HFFc6 (cell line): ENCODE measurements around the gene TAF12. TPM values are rescaled to one million over a fixed set of nuclear protein-coding genes. Genes with fewer than 3 reads are reported as not detected.

Experiments used
- DNase-seq: peaks from one replicate; pipeline ENCODE4 v3.0.0-alpha.2; 2018
- H3K27ac Mint-ChIP-seq: 2 replicates; pipeline ENCODE4 v1.8.0; 2020; ENCODE audit warnings: mild to moderate bottlenecking, mixed read lengths
- H3K27me3 Mint-ChIP-seq: 2 replicates; pipeline ENCODE4 v1.8.0; 2021; ENCODE audit warnings: mild to moderate bottlenecking, moderate library complexity, mixed read lengths; ENCODE audit not compliant: insufficient read depth
- H3K36me3 Mint-ChIP-seq: 2 replicates; pipeline ENCODE4 v1.8.0; 2021; ENCODE audit warnings: low read depth, mixed read lengths
- H3K4me1 Mint-ChIP-seq: 2 replicates; pipeline ENCODE4 v1.8.0; 2020; ENCODE audit warnings: low read depth, mixed read lengths
- H3K4me3 Mint-ChIP-seq: 2 replicates; pipeline ENCODE4 v1.8.0; 2020; ENCODE audit warnings: mild to moderate bottlenecking, moderate library complexity, mixed read lengths
- H3K9me3 Mint-ChIP-seq: 2 replicates; pipeline ENCODE4 v1.8.0; 2020; ENCODE audit warnings: mild to moderate bottlenecking, mixed read lengths
- total RNA-seq, 6 experiments: library from RNA; stranded (reverse); fragmentation: NEBNext Ultra II Directional; extraction: Animal tissue kit (Norgen Biotek cat#: 25700); gene quantifications; 2 replicates in 1 of 6; 3 replicates in 5 of 6; pipeline ENCODE4 v1.2.3, GENCODE V29; 2021
- TF ChIP-seq, protein P1 (sequence below): fragments of 200-600 bp; sonication (generic); IDR thresholded peaks from 2 replicates; pipeline ENCODE4 v1.5.0; 2021; ENCODE audit warnings: antibody characterized with exemption, mild to moderate bottlenecking

Gene TAF12
- total RNA-seq, 6 experiments from 2014 or later: 32.0 to 40.7 (median 35.9) TPM

DNA sequence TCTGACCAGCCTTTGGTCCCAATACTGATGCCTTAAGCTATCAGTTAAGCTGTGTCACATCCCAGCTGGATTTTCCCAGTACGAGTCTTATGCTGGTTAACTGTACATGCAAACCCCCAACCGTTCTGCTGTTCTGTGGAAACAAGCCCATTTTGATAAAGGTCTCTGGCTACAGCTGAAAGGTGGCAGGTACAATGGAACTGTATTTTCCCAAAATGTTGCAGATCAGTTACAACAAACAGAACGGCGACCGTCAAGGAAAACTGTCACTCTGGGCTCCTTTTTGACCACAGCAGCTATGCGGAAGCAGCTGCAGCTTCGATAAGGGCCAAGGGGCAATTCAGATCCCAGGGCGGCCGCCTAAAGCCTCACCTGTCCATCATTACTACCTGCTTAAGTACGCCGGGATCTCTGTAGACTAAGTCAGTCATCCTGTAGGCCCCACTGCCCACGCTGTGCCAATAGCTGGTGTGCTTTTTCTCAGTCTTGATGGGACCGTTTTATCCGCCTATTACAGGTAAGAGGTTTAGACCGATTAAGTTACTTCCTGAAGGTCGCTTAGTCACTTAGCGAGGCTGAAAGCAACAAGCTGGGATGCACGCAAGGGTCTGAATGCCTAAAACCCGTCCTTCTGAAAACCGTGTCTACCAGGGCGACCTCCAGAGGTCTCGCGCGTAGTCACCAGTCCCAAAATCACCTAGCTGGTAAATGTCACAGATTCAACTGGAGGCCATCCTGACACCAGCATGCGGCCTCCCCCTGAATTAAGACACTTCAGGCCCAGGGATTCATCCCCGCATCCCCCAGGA lies 61.9 kb downstream of the TAF12 start:
- Mint-ChIP-seq H3K4me3 (peak overlapping the region; percentile 92), H3K4me1 (peaks cover 44% of the 10 kb centered on the region), H3K27ac (peak overlapping the region; percentile 91), H3K36me3 (peaks cover 42% of the 10 kb centered on the region), H3K27me3 (peaks cover 12% of the 10 kb centered on the region), H3K9me3 (no peaks in the 10 kb centered on the region)
- DNase-seq: peak; percentile 52
- TF ChIP-seq, protein P1, sequence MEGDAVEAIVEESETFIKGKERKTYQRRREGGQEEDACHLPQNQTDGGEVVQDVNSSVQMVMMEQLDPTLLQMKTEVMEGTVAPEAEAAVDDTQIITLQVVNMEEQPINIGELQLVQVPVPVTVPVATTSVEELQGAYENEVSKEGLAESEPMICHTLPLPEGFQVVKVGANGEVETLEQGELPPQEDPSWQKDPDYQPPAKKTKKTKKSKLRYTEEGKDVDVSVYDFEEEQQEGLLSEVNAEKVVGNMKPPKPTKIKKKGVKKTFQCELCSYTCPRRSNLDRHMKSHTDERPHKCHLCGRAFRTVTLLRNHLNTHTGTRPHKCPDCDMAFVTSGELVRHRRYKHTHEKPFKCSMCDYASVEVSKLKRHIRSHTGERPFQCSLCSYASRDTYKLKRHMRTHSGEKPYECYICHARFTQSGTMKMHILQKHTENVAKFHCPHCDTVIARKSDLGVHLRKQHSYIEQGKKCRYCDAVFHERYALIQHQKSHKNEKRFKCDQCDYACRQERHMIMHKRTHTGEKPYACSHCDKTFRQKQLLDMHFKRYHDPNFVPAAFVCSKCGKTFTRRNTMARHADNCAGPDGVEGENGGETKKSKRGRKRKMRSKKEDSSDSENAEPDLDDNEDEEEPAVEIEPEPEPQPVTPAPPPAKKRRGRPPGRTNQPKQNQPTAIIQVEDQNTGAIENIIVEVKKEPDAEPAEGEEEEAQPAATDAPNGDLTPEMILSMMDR: peak; percentile 43

DNA sequence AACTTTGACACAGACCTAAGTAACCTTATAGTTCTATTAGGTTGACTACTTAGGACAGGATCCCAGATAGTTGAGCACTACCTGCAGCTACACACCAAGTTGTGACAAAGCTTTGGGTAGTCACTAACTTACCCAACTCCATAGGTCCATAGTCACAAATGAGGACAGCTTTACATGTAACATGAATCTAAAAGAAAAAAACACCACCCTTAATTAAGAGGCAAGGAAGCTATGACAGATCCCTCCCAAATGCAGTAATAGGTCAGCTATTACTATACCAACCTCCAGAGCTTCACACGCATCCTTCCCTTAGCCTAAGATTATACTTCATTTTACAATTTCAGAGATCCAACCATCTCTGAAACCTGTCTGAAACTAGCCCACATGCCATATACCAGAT lies 63.5 kb downstream of the TAF12 start:
- peak overlapping the region; percentile 92 for H3K4me3 Mint-ChIP-seq
- peaks cover 12% of the 10 kb centered on the region for H3K27me3 Mint-ChIP-seq
- H3K4me1 Mint-ChIP-seq: peaks cover 44% of the 10 kb centered on the region
- H3K36me3 Mint-ChIP-seq: peaks cover 42% of the 10 kb centered on the region
- TF ChIP-seq, protein P1: no peak
- H3K27ac Mint-ChIP-seq: peak overlapping the region; percentile 68
- no peaks in the 10 kb centered on the region for H3K9me3 Mint-ChIP-seq
- DNase-seq: no peak

DNA sequence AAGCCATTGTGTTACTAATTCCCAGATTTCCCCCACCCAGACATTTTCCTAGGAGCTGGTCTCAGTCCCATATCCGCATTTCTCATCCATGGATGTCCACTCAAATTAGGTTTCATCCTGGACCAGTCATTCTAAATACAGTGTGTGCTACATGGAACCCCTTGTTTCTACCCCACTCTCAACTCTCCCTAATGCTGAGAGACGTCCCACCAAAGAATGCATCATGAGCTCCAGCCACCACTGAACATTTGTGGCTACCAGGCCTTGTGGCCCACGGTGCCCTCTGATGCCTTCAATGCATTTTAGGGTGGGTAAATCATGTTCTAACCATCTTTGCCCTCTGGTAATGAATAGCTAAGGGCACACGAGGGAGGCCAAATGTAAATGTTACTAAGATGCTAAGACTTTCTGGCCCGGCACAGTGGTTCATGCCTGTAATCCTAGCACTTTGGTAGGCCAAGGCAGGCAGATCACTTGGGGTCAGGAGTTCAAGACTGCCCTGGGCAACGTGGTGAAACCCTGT lies 64.1 kb downstream of the TAF12 start:
- Mint-ChIP-seq H3K27me3 (peaks cover 12% of the 10 kb centered on the region), H3K4me1 (peaks cover 44% of the 10 kb centered on the region), H3K9me3 (no peaks in the 10 kb centered on the region), H3K36me3 (peaks cover 42% of the 10 kb centered on the region), H3K27ac (peak overlapping the region; percentile 68), H3K4me3 (peak overlapping the region; percentile 29)
- DNase-seq: no peak
- TF ChIP-seq, protein P1: no peak

DNA sequence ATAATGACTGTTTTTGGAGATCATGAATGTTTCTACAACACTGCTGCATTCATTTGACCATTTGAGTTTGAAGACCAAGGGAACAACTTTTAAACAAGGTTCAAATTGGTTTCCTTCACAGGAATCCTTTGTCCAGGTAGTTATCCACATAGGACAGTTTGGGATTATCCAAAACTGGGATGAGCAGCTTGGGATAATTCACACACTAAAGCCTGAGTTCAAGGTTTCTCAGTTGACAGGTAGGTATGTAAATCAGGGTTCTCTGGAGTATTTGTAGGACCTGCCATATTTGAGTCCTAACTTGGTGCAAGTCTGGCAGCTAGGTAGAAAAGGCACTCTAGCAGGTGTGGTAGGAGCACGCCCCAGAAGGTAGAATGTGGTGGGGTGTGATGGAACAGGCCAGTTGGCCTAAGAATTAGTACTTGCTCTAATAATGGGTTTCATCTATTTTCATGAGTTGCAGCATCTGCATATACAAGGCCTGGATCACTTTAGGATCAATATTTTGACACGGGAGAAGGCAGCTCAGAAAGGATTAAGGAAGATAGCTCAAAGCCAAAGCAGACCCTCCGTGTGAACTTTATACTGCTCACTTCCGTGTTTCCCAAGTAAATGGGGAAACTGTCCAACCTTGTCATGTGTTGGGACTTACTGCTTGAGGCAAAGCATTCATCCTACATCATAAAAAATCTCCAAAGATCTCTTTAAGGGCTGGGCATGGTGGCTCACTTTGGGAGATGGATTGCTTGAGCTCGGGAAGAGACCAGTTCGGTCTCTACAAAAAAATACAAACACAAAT lies 64.9 kb downstream of the TAF12 start:
- no peak for DNase-seq
- H3K9me3 Mint-ChIP-seq: no peaks in the 10 kb centered on the region
- H3K27me3 Mint-ChIP-seq: peaks cover 12% of the 10 kb centered on the region
- peaks cover 40% of the 10 kb centered on the region for H3K4me1 Mint-ChIP-seq
- H3K36me3 Mint-ChIP-seq: peaks cover 42% of the 10 kb centered on the region
- TF ChIP-seq, protein P1: no peak
- H3K4me3 Mint-ChIP-seq: peak overlapping the region; percentile 39; the same call in 1 of the 2 replicates
- peak overlapping the region; percentile 60 for H3K27ac Mint-ChIP-seq

DNA sequence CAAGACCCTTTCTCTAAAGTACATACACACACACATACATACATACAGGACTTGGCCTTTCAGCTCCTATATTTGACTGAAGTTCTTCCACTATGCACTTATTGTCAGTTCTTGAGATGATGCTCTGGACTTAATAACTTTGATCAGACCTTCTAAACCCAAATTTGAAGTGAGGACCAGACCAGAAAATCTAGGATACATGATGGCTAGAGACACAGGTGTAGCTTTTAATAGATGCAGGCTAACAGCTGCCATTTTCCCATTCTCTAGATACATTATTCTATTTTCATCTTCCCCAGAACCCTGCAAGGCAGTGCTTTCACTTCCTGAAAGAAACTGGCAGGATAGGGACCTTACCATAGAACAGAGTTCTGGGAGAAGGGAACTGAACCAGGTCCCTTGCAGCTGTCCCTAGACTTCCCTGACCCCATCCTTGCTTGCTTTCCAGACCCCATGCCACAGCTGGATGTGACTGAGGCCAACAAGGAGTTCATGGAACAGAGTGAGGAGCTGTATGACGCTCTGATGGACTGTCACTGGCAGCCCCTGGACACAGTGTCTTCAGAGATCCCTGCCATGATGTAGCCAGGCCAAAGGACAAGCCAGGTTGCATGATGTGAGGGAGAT lies 65.7 kb downstream of the TAF12 start:
- peaks cover 42% of the 10 kb centered on the region for H3K36me3 Mint-ChIP-seq
- TF ChIP-seq, protein P1: no peak
- no peaks in the 10 kb centered on the region for H3K9me3 Mint-ChIP-seq
- peak overlapping the region; percentile 60 for H3K27ac Mint-ChIP-seq
- H3K4me3 Mint-ChIP-seq: no peak overlapping the region; the same call in 1 of the 2 replicates
- no peak for DNase-seq
- peaks cover 12% of the 10 kb centered on the region for H3K27me3 Mint-ChIP-seq
- peaks cover 34% of the 10 kb centered on the region for H3K4me1 Mint-ChIP-seq
